ENCODE results near the gene RECQL5.
"Not testable (repeated sequence)": the region's sequence is repeated elsewhere in the genome, so short reads cannot be mapped to it uniquely, and the experiment has no call there.

GRCh38 chr17:75638039-75638438 is 28.9 kb downstream of the RECQL5 start:
- TF ChIP-seq POLR2AphosphoS5, POLR2A, TAF1, SPI1 (IDR thresholded peaks at IDR 0.05; ENCODE audit: low read depth, low read length): not testable (repeated sequence)

Data from GM12891 (cell line).